GM23248 (cell line): ENCODE results near the gene SAMD14.

Experiments
- EZH2 ChIP-seq: fragments of 200-600 bp; sonication (generic); IDR thresholded peaks from 2 replicates; pipeline ENCODE4 v1.6.1; 2018; ENCODE audit warnings: antibody characterized with exemption, mild to moderate bottlenecking; ENCODE audit not compliant: insufficient read depth, poor library complexity, severe bottlenecking
- EZH2phosphoT487 ChIP-seq: fragments of 200-600 bp; sonication (generic); IDR thresholded peaks from 2 replicates; pipeline ENCODE4 v1.6.1; 2018; ENCODE audit warnings: antibody characterized with exemption, moderate library complexity, mild to moderate bottlenecking, low read depth; ENCODE audit not compliant: insufficient read depth

- TF ChIP-seq EZH2 (no peak), EZH2phosphoT487 (no peak)
These were observed 26.0 kb downstream of the SAMD14 start for GRCh38 chr17:50103941-50104340.
